ENCODE data around the gene UMAD1.

The UMAD1 gene

GRCh38 chr7:7789551-7789988 is 149.0 kb downstream of the UMAD1 start:
- no peak for DNase-seq (ENCODE audit: low read depth)
- H3K4me3 ChIP-seq (ENCODE audit: low read depth, low read length) = no peak overlapping the region
- TF ChIP-seq CTCF (IDR thresholded peaks at IDR 0.05; ENCODE audit: control insufficient read depth, extremely low read depth, insufficient read depth) = no peak

GRCh38 chr7:7790041-7790741 is 149.6 kb downstream of the UMAD1 start:
- H3K4me3 ChIP-seq (ENCODE audit: low read depth, low read length) = no peak overlapping the region
- DNase-seq (ENCODE audit: low read depth) = no peak
- no peak for TF ChIP-seq CTCF (IDR thresholded peaks at IDR 0.05; ENCODE audit: control insufficient read depth, extremely low read depth, insufficient read depth)

- H3K4me3 ChIP-seq (ENCODE audit: low read depth, low read length) = no peak overlapping the region
- TF ChIP-seq CTCF (IDR thresholded peaks at IDR 0.05; ENCODE audit: control insufficient read depth, extremely low read depth, insufficient read depth) = no peak
- DNase-seq (ENCODE audit: low read depth) = no peak
These were observed 151.0 kb downstream of the UMAD1 start for GRCh38 chr7:7791523-7791922.

- DNase-seq (ENCODE audit: low read depth) = no peak
- TF ChIP-seq CTCF (IDR thresholded peaks at IDR 0.05; ENCODE audit: control insufficient read depth, extremely low read depth, insufficient read depth) = no peak
These were observed 151.5 kb downstream of the UMAD1 start for GRCh38 chr7:7792056-7792455.

GRCh38 chr7:7793249-7793648 is 152.7 kb downstream of the UMAD1 start:
- DNase-seq (ENCODE audit: low read depth) = no peak
- no peak overlapping the region for H3K4me3 ChIP-seq (ENCODE audit: low read depth, low read length)
- TF ChIP-seq CTCF (IDR thresholded peaks at IDR 0.05; ENCODE audit: control insufficient read depth, extremely low read depth, insufficient read depth) = no peak

More at GRCh38 chr7:7792056-7792455, 151.5 kb downstream of the UMAD1 start:
- H3K4me3 ChIP-seq (ENCODE audit: low read depth, low read length) = no peak overlapping the region

GRCh38 chr7:7793921-7794320 is 153.4 kb downstream of the UMAD1 start:
- no peak overlapping the region for H3K4me3 ChIP-seq (ENCODE audit: low read depth, low read length)
- no peak for DNase-seq (ENCODE audit: low read depth)
- TF ChIP-seq CTCF (IDR thresholded peaks at IDR 0.05; ENCODE audit: control insufficient read depth, extremely low read depth, insufficient read depth) = no peak

GRCh38 chr7:7795203-7795602 is 154.7 kb downstream of the UMAD1 start:
- no peak for DNase-seq (ENCODE audit: low read depth)

More at GRCh38 chr7:7795203-7795602, 154.7 kb downstream of the UMAD1 start:
- no peak overlapping the region for H3K4me3 ChIP-seq (ENCODE audit: low read depth, low read length)
- TF ChIP-seq CTCF (IDR thresholded peaks at IDR 0.05; ENCODE audit: control insufficient read depth, extremely low read depth, insufficient read depth) = no peak

Measured in LNCaP clone FGC (cell line).